Umbilical cord (tissue), 2 donors: ENCODE data around the gene TSPAN4. TPM values are rescaled to one million over a fixed set of nuclear protein-coding genes. Genes with fewer than 3 reads are reported as not detected.
A peak's percentile ranks its signal among the peaks of the same experiment; 100 is the strongest.

Source experiments
- DNase-seq: peaks from one replicate; pipeline ENCODE4 v3.0.0-alpha.2; 2015; ENCODE audit warnings: low spot score
- total RNA-seq: library from RNA; depleted of rRNA; stranded (reverse); fragments of >200 nt; gene quantifications from one replicate; pipeline ENCODE4 v1.2.3, GENCODE V29; 2014; ENCODE audit warnings: low replicate concordance; ENCODE audit not compliant: insufficient read depth

The TSPAN4 gene
- total RNA-seq, 1 donor from 2014 or later: 43.8 TPM

- DNase-seq: no peak
These were observed 20.9 kb upstream of the TSPAN4 start for GRCh38 chr11:821512-822371.

DNA sequence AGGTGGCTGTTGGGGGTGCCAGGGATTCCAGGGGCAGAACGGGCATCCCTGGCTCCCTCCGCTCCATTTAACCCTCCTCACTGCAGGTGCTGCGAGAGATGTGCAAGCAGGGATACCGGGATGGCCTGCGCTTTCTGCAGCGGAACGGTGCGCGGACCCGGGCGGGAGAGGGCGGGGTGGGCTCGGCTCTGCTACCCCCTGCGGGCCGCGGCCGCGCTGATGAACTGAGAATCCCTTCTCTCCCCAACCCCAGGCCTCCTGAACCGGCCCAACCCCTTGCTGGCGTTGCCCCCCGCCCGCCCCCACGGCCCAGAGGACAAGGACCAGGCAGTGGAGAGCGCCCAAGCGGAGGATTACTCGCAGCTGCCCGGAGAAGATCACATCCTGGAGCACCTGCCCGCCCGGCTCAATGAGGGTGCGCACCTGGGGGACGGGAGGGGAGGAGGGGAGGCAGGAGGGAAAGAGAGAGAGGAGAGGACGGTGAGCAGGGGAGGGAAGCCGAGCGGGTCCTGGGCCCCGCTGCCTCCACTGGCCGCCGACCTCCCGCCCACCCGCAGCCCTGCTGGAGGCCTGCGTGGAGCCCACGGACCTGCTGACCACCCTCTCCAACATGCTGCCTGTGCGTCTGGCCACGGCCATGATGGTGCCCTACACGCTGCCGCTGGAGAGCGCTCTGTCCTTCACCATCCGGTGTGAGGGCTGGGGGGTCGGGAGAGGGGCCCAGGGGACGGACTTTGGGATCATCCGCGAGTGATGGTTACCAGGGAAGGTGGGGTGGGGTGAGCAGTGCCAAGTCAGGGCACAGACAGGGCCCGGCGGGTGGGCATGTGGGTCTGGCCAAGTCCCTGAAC, 19.0 kb upstream of the TSPAN4 start:
- DNase-seq: no peak

DNA sequence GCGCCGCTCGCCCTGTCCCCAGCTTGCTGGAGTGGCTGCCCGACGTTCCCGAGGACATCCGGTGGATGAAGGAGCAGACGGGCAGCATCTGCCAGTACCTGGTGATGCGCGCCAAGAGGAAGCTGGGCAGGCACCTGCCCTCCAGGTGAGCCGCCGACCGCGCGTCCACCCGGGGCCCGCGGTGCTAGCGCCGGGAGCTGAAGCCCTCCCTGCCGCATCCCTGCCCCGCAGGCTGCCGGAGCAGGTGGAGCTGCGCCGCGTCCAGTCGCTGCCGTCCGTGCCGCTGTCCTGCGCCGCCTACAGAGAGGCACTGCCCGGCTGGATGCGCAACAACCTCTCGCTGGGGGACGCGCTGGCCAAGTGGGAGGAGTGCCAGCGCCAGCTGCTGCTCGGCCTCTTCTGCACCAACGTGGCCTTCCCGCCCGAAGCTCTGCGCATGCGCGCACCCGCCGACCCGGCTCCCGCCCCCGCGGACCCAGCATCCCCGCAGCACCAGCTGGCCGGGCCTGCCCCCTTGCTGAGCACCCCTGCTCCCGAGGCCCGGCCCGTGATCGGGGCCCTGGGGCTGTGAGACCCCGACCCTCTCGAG, 18.3 kb upstream of the TSPAN4 start:
- DNase-seq: no peak

DNA sequence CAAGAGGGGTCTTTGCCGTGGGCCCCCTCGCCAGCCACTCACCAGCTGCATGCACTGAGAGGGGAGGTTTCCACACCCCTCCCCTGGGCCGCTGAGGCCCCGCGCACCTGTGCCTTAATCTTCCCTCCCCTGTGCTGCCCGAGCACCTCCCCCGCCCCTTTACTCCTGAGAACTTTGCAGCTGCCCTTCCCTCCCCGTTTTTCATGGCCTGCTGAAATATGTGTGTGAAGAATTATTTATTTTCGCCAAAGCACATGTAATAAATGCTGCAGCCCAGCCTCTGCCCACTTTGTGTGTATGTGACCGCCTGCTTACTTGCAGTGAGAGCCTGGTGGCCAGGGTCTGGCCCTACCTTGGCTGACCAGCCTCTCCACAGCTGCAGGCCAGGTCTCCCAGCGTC, 17.7 kb upstream of the TSPAN4 start:
- DNase-seq: no peak

- no peak for DNase-seq
These were observed 17.1 kb upstream of the TSPAN4 start for GRCh38 chr11:825366-826226.

GRCh38 chr11:826227-826621, 16.4 kb upstream of the TSPAN4 start:
- DNase-seq: no peak

DNA sequence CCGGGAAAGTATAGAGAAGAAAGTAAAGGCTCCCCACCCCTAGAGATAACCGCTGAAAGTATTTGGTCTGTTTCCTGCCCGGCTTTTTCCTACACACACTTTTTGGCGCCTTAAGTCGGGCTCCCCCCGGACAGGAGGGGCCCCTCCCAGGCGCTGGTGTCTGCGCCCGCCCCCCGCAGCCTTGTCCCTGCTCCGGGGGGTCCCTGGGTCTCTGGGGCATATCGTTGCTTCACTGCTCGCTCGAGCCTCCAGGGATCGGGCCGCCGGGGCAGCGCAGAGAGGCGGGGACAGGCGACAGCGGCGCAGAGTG, 15.9 kb upstream of the TSPAN4 start:
- DNase-seq: no peak

GRCh38 chr11:827146-827896, 15.3 kb upstream of the TSPAN4 start:
- DNase-seq: no peak

DNA sequence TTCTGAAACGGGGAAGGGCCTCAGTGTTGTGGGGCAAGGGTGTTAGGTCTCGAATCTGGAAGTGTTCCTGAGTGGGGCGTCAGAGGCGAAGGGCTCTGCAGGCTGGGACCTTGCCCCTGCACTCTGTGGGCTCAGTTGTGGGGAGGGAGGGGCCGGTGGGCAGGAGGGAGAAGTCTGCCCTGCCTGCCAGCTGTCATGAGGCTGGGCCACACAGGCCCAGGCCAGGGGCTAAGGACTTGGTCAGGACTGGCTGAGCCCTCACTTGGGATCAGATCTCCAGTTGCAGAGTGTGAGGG, 14.8 kb upstream of the TSPAN4 start, which contains the start of gene CRACR2B:
Gene CRACR2B (plus strand): TSS at position 23 of the 296 bp plus-strand sequence. CDS start 689 bp downstream, outside the sequence.
- no peak for DNase-seq

DNA sequence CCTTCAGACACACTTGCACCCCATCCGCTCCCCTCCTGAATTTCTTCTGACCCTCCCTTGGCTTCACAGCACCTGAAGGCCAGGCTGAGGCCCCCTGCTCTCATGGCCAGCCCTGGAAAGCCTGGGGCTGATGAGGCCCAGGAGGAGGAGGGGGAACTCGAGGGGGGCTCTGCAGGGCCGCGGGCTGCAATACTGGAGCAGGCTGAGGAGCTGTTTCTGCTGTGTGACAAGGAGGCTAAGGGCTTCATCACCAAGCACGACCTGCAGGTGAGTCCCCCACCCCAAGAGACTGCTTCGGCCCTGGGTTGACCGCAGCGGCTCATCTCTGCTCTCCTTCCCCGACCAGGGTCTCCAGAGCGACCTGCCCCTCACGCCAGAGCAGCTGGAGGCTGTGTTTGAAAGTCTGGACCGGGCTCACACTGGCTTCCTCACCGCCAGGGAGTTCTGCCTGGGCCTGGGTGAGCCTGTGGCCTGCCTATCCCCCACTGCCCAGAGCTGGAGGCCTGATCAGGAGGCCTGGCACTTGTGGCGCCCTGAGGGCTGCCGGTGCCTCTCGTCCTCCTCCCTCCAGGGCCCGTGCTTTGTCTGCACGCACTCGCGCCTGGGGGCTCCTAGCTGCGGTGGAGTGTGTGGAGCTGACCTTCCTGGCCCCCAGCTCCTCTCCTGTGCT, 14.0 kb upstream of the TSPAN4 start:
- no peak for DNase-seq

- no peak for DNase-seq
These were observed 13.3 kb upstream of the TSPAN4 start for GRCh38 chr11:829176-829846.

- no peak for DNase-seq
These were observed 12.8 kb upstream of the TSPAN4 start for GRCh38 chr11:829847-830294.

DNA sequence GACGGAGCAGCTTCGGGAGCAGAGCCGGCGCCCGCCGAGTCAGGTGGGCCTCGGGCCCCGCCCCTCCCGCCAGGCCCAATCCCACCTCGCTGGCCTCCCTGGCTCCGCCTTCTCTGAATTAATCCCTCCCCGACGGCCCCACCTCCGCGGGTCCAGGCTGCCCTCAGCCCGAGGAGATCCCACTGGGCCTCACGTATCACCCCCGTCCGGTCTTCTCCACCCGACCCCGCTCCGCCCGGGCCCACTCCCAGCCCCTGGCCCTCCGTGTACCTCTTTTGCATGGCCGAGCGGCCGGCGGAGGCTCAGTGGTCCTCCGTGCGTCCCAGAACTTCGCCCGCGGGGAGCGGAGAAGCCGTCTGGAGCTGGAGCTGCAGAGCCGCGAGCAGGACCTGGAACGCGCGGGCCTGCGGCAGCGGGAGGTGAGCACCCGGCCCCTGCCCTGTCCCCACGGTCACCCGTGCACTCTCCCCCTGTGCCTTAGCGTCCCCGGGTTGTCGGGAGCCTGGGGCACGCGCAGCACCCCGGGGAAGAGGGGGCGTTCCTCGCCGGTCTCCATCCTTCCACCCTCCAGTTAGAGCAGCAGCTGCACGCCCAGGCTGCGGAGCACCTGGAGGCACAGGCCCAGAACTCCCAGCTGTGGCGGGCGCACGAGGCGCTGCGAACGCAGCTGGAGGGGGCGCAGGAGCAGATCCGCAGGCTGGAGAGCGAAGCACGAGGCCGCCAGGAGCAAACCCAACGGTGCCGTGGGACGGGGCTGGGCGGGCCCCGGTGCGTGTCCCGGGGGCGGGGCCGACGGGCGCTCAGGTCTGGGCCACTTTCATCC, 12.1 kb upstream of the TSPAN4 start:
- peak; percentile 75 for DNase-seq

DNA sequence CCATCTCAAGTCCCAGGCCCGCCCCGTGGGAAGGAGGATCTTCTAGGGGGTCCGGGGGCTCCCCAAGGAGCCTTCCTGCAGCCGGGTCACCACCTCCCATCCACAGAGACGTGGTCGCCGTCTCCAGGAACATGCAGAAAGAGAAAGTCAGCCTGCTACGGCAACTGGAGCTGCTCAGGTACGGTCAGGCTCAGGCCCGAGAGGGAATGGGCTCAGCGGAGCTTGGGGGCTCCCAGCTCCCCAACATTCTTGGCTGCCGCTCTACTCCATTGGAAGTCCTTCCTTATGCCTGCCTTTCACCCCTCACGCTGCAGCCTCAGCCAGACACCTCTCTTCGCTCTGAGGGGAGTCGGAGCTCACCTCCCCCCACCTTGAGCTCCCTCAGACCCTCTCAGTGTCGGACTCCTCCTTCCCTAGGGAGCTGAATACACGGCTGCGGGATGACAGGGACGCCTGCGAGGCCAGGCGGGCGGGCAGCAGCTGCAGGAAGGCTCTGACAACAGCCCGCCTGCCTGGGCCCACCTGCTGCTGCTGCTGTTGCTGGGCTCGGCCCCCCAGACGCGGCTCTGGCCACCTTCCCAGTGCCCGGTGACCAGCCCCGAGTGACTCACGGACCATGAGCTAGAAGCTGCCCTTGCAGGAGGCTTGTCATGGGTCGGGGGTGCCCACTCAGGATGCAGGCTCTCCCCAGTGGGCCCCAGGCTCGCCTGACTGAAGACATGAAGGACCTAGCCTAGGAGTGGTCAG, 11.4 kb upstream of the TSPAN4 start:
- DNase-seq: no peak

- DNase-seq: no peak
These were observed 10.6 kb upstream of the TSPAN4 start for GRCh38 chr11:831961-832528.

- peak; percentile 73 for DNase-seq
These were observed 10.0 kb upstream of the TSPAN4 start, which contains the start of gene CD151 for GRCh38 chr11:832529-833113. CD151 (plus strand) TSS chr11:832952; CDS start chr11:836070, 3,118 bp downstream.

DNA sequence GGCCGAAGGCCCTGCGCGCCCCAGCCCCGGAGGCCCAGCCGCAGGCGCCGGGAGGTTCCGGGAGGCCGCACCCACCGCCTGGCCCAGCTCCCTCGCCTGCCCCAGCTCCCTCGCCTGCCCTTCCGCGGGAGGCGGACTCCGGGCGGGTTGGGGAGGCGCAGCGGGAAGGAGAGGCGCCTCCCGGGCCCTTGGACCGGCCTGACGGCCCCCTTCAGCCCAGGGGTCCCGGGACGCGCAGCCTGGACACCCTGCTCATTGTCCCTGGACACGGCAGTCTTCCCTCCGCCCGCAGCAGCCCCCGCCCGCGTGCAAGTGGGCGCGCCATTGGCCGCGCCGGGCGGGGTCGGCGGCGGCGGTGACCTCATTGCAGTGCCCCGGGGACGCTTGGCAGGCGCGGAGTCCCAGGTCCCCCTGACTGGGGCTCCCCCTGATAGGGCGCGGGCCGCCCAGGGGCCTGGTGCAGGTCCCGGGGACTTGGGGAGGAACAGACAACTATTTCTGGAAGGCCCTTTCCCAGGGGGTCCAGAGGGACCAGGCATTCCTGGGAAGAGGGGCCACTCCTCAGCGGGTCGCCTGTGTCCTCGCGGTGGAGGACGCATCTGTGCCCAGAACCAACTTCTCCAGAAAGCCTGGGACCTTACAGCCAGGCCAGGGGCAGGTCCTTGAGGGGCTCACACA, 9.4 kb upstream of the TSPAN4 start:
- DNase-seq: peak; percentile 73
